Measurements from ENCODE around the gene CYP27B1.

Gene CYP27B1

DNA sequence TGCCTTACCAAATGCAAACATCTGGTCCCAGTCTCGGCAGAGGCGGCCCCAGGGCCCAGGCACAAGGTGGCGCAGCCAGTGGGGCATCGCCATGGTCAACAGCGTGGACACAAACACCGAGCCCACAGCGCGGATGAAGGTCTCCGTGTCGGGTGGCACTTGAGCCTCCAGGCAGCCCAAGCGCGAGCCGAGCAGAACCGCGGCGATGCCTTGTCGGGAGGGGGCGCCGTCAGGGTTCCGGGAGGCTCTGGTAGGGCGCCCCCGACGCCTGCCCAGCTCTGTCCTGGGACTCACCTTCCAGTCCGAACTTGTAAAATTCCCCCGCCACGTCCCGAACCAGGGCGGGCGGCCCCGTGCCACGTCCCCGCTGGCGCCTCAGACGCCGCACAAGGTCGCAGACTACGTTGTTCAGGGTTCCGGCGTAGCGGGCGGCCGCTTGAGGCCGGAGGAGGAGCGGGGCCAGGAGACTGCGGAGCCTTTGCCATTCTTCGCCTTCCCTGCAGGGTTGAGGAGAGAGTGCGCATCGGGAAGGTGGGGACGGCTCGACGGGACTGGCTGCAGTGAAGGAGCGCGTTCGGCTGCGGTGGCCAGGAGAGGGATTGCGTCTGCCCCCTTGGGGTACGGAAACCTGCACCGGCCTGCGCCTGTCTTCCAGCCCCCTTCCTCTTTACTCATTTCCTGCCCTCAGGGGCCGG, 1.7 kb downstream of the CYP27B1 start:
- peak; percentile 20 for DNase-seq

DNA sequence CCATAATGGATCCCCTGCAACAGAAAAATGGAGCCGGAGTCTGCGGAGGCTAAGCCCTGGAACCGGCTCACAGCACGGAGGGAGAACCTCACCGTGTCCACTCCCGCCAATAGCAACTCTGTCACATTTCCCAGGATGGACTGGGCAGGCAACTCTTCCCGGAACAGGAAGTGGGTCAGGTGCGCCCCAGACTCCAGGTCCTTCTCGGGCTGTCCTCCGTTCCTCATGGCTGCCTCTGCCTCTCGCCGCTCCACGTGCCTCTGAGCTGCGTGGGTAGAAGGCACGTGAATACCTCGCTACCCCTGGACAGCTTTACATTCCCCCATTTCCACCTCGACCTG, 2.2 kb downstream of the CYP27B1 start:
- no peak for DNase-seq

DNA sequence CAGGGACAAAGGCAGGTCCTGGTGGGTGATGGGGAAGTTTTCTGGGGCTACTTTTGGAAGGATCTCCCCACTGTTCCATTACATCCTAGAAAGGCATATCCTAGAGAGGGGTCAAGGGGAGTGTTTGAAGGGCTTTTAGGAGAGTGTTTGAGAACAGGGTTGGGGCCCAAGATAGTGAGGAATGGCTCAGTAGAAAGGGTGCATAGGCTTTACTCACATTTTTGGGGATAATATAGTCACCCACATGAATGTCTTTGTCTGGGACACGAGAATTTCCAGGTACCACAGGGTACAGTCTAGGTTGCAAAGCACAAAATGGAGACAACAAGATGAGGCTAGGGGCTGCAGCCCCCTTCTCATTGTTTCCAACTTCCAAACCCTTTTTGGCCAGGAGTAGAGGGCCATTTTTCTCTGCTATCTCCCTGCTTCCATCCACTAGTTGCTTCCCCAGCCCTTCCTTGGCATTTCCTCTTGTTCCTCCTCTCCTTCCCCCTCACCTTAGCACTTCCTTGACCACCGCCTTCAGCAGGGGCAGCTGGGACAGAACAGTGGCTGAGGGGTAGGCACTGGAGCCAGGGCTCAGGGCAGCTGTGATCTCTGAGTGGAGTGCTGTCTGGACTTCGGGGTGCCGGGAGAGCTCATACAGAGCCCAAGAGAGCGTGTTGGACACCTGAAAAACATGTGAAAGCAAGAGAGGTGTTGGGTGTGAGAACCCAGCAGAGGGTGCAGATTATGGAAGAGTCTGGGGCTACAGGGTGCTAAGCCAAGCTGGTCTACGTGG, 2.8 kb downstream of the CYP27B1 start:
- no peak for DNase-seq

DNA sequence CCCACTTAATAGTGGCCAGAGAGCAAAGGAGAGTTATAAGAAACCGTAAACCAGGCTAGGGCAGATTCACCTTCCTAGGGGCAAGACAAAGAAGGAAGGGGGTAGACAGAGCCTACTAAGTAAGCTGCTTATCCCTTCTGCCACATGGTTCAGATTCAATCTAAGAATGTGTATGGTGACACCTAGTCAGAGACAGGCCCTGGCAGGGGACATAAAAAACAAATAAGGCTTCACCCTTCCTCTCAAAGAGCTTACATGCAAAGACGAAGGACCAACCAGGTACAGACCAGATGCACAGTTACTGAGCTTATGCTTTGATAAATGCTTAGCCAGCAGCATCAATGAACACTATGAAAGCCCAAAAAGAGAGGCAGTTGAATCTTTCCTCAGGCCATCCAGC, 4.4 kb downstream of the CYP27B1 start:
- DNase-seq: no peak

DNA sequence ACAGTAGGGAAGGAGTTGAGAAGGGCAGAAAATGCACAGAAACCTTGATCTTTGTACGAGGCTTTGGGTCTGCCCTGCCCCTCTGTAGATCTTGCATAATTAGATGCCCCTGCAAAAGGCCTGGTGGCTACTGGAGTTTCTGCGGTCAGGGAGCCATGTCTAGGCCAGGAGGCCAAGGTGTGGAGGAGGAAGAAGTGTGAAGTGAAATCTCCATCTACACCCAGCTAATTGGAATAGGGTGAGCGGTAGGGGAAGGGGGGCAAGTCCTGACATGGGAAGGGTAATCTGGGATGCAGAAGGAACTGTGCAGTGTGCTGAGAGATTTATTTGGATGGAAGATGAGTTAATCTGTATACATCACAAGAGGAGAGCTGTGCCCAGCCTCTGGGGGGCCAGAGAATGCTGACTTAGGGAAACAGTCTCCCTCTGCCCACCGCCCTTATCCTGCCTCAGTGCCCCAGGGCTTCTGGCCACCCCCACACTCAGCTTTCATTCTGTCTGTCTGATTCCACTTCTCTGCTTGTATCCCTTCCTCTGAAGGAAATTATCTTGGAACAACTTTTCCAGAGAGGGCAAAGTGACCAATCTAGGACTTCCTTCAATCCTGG, 5.4 kb downstream of the CYP27B1 start:
- DNase-seq: no peak

DNA sequence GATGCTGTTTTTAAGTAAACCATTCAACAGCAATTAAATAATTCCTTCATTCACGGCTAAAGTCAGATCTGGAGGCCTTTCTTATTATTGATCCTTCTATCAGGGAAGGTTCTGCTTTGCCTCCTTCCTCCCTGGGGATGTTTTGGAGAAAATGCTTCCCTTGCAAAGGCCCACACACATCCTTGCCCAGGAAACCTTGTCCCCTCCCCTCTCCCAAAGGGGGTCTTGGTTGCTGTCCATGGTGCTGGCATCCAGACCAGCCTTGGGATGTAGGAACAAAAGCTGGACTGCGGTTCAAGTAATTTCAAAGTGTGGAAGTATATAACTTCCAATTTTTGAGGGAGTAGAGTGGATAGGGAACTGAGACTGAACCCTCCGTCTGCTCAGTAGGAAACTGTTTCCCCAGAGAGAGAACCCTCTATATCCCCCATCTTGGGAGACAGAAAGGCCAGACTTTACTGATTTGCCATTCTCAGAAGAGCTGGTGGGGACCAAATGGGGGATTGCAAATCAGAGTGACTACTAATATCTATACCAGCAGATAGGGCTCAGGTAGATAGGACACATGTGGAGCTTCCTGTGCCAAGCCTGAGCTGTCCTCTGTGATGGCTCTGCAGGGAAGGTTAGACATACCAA, 6.4 kb downstream of the CYP27B1 start:
- no peak for DNase-seq

DNA sequence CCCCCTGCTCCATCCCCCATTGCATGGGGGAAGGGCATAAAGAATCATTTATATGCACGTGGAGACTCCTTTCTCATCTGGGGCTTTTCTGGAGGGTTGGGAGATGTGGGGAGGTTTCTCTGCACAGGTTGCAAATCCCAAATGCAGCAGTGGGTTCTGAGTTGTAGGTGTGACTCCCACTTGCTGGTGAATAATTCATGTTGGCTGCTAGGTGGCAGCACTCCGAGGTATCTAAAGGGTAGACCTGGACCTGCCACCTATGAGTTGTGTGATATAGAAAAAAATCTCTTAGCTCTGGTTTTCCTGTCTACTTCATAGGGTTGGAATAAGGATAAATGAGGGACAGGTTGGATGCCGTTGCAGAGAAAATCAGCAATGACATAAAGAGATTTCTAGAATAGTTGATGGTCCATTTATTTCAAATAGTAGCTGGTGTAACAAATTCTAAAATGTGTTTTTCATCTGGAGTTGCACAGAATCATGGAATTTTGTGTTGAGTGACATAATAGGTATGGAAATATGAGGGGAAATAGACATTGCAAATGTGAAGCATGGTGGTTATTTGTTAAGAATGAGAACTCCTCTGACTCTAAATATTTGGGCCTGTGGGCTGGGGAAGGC, 7.4 kb downstream of the CYP27B1 start:
- DNase-seq: peak; percentile 22

DNA sequence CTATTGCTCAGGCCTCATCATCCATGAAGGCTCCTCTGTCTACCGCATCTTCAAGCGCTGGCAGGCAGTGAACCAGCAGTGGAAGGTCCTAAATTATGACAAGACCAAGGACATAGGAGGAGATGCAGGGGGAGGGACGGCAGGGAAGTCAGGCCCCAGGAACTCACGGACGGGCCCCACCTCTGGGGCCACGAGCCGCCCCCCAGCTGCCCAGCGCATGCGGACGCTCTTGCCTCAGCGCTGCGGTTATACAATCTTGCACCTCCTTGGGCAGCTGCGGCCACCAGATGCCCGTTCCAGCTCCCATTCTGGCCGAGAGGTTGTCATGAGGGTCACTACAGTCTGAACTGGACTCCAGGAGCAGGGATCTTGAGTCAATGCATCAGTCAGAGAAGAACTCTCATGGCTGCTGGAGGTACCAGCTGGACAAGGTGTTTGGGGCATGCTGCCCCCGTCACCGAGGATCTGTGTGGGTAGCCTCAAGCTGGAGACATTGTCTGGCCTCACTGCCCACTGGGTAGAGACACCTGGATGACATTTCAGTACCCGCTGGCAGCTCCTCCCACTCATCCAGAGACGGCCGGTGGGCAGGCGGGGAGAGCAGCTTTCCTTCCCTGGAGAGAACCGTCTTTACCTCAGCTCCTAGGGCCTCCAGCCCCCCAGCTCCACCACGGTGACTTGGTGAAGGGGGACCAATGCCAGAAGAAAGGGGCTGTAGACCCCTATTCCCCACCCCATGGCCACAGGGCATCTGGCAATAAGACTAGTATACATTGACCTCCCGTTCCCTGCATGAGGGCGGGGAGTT, 8.1 kb downstream of the CYP27B1 start:
- DNase-seq: no peak

DNA sequence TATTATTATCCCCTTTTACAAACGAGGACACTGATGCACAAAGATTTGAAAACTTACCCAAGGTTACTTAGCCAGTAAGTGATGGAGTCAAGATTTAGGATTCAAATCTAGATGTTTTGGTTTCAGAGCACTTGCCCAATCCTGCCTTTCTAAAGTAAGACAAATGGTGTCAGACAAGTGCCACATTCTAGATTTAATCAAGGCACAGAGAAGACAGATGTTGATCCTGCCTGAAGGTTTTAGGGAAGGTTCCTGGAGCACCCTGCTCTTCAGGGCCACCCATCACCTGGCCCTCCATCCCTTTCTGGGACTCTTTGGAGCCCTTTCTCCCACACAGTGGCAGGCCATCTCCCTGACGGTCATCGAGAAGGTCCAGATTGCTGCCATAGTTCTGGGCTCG, 9.1 kb downstream of the CYP27B1 start:
- DNase-seq: no peak

DNA sequence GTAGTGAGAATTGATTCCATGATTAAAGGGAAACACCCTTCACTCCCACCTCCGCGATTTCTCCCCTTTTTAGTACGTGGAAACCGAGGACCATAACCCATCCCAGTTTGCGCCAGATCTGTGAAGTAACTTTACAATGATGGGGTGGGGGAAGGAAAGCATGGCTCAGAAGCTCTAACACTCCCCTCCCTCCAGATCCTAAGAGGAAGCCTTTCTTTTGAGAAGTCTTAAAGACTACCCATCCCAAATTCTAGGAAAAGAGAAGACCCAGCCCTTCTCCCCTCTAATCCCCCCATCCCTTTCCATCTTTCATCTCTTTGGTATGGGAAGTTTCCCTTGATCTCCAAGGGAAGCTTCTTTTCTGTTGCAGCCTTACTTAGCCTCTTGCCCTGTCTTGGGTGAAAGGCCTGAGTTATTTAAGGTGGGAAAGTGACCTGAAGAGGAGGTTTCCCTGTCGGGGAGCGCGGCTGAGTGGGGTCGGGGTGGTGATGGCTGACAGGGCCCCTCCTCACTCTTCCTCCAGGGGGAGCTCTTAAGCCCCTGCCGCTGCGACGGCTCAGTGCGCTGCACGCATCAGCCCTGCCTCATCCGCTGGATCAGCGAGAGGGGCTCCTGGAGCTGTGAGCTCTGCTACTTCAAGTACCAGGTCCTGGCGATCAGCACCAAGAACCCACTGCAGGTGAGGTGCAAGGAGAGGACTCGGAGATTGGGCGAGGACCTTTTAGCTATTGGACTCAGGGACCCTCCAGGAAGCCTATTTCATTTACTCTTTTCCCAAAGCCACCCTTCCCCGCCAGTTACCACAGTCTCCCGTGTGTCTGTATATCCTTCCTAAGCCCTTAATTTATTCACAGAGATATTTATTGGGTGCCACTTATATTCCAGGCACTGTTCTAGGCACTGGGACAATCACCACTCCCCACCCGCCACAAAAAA, 10.2 kb downstream of the CYP27B1 start:
- DNase-seq: no peak

DNA sequence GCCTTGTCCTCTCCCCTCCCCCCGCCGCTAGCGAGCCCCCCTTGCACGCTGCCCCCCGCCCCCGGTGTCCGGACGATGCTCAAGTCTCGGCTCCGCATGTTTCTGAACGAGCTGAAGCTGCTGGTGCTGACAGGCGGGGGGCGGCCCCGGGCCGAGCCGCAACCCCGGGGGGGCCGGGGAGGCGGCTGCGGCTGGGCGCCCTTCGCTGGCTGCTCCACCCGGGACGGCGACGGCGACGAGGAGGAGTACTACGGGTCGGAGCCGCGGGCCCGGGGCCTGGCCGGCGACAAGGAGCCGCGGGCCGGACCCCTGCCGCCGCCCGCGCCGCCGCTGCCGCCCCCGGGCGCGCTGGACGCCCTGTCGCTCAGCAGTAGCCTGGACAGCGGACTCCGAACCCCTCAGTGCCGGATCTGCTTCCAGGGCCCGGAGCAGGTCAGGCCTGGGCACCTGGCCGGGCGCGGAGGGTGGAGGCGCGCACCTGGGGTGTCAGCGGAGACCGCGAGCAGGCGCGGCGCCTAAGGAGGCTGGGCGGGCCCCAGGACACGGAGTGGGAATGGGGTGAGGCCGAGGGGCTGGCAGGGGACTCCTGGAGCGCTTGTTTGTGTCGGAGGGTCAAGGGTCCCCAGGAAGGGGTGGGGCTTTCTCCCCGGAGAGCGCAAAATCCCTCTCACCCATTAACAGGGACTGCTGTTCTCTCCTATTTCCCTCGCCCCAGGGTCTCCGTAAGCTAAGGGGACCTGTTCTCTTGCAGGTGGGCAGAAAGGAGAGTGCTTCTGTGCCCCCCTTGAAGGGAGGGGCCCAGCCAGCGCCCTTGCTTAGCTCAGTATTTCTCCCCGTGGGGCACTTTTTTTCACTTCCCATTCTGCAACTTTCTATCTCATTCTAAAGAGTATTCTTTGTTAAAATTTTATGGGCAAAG, 11.2 kb downstream of the CYP27B1 start:
- DNase-seq: no peak

DNA sequence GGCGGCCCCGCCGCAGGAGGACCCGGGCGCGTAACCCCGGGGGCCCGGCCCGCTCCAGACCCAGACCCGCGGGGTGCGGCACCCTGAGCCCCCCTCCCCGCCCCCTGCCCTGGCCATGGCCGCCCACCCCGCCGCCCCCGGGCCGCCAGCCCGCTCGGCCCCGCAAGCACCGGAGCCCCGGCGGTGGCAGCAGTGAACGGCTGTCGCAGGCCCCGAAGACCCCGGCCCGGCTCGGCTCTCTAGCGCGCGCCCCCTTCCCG, 11.8 kb downstream of the CYP27B1 start:
- DNase-seq: no peak

DNA sequence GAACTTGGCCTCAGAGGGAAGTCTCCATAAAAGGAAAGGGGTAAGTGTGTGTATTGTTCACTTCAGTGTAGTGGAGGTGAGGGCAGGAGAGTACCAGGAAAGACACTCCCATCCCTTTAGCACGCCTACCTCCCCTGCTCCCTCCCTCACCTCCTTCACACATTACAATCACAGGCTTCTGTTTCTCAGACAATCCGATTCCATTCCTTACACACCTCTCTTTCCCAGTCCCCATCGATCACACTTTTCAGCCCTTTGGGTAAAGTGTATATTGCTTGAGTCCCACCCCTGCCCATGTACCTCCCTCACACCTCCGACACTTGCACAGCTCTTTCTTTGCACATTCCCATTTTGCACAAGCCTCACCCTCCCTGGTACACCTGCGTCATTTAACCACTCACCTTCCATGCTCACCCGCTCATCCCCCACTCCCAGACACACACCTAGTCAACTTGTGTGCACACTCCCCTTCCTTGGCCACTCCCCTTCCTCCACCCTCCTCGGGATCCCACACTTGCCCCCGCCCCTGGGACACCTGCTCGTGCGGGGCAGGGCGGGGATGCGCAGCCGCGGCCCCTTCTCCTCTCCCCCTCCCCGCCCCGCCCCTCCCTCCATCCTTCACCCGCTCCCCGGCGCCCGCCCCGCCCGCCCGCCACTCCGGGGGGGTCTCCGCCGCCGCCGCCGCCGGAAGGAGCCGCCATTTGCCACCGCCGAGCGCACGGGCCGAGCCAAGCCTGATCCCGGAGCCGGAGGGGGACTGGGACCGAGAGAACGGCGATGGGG, 12.3 kb downstream of the CYP27B1 start, which contains the start of gene MARCHF9:
Gene MARCHF9 (plus strand): TSS at position 693 of the 783 bp plus-strand sequence. CDS start 426 bp downstream, outside the sequence.
- peak; percentile 91 for DNase-seq

DNA sequence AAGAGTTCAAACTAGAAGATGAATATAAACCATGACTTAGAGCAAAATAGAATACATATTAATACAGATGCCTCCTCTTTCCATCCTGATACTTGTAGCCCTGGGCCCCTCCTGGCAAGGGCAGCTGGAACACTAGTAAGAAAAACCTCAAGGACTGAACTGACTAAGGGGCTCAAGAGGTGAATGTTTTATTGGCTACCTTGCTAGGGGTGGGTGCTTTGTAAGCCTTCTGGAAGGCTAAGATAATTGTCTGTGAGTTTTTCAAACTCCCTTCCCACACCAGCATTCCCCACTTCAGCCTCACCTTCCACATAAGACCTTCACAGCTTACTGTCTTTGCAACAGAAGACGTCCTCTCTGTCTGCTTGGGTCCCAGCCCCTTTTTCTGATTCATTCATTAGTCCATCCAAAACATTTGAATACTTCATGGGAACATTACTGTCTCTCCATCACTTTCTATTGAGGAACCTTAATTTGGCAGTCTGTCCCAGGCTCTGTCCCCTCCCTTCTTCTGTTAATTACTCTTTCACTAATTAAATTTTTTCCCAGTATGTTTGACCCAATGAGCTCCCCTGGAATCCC, 13.0 kb downstream of the CYP27B1 start:
- DNase-seq: no peak

DNA sequence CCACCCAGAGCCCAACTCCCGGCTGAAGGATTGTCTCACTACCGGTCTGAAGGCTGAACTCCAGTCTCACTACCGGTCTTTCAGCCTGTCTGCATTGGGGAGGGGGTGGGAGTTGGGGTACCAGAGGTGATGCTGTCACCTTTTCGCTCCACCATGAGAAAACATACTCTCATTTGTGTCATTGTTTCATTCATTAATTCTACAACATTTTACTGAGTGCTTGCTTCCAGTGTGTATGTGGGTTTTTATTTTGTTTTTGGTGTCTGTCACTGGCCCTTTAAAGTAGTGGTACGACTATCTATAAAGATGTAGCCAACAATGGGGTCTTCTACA, 14.2 kb downstream of the CYP27B1 start:
- no peak for DNase-seq

DNA sequence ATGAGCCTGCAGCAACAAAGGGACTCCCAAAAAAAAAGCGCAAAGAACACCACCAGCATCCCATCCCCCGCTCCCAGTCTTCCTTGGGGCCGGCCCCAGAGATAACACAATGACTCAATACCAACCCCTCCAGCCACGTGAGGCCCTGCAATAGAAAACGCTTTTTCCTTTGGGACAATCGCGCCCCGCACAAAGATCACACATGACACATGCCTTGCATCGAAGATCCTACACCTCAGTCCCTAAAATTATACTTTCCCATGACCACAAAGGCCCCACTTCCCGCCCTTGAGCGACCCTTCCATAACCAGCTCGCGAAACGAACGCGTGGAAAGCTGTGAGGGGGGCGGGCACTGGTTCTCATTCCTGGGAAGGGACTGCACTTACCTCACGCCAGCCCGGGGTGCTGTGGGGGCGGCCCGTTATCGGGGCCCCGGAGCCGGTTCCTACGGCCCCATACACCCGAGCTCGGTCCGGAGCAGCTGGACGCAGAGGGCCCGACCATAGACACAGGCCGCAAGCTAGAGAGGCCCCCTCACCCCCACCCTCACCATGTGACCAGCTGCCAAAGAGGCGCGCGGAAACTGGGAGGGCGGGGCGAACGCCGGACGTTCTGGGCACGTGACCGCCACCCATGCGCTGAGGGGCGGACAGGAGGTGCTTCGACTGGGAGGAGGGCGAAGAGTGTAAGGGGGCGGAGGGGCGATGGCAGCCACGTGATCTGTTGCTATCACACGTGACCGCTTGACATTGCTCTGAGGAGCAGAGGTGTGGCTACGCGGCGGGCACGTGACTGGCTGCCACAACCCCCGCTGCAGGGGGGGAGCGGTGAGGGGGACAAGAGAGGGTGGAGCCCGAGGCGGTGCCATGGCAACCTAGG, 14.8 kb downstream of the CYP27B1 start, which contains the start of gene CDK4:
Gene CDK4 (minus strand): TSS at position 523 of the 880 bp plus-strand sequence. CDS start 593 bp downstream, outside the sequence.
- peak; percentile 99 for DNase-seq

DNA sequence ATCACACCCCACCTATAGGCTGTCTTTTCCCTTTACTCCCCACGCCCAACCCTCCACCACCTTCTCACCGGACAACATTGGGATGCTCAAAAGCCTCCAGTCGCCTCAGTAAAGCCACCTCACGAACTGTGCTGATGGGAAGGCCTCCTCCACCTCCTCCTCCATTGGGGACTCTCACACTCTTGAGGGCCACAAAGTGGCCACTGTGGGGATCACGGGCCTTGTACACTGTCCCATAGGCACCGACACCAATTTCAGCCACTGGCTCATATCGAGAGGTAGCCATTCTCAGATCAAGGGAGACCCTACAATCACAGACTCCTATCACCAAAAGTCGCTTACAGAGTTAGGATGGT, 15.5 kb downstream of the CYP27B1 start:
- no peak for DNase-seq
